RPMI7951 (cell line): ENCODE results near the gene PCSK6. TPM values are rescaled to one million over a fixed set of nuclear protein-coding genes. Genes with fewer than 3 reads are reported as not detected.
"Not testable (repeated sequence)": the region's sequence is repeated elsewhere in the genome, so short reads cannot be mapped to it uniquely, and the experiment has no call there.

Experiments
- DNase-seq: peaks from one replicate; pipeline ENCODE4 v3.0.0-alpha.2; 2012; ENCODE audit warnings: low read depth
- total RNA-seq: library from RNA; depleted of rRNA; stranded (reverse); fragments of >200 nt; shearing (Covaris generic); gene quantifications from 2 replicates; pipeline ENCODE4 v1.2.3, GENCODE V29; 2014

The PCSK6 gene
- total RNA-seq, 1 experiment from 2014 or later: 0.48 TPM

DNA sequence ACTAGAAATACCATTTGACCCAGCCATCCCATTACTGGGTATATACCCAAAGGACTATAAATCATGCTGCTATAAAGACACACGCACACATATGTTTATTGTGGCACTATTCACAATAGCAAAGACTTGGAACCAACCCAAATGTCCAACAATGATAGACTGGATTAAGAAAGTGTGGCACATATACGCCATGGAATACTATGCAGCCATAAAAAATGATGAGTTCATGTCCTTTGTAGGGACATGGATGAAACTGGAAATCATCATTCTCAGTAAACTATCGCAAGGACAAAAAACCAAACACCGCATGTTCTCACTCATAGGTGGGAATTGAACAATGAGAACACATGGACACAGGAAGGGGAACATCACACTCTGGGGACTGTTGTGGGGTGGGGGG is 86.6 kb downstream of the PCSK6 start:
- not testable (repeated sequence) for DNase-seq

GRCh38 chr15:101401286-101401685 is 88.2 kb downstream of the PCSK6 start:
- no peak for DNase-seq

GRCh38 chr15:101399431-101399830 is 90.1 kb downstream of the PCSK6 start:
- no peak for DNase-seq

DNA sequence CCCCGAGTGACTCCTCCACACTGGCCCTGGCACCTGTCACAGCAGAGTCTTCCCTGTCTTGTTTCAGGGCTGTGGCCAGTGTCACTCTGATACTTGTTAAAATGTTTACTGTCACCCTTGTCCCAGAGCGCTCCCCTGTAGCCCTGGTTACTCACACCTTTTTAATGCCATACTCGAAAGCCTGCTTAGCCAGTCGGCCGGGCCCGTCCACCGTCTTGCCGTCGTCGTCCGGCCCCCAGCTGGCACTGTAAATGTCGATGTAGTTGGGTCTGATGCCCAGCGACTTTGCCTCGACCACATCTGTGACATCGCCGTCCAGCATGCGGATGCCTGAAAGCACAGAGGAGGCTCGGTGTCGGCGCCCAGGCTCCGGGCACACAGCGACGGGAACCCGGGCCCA is 91.3 kb downstream of the PCSK6 start:
- no peak for DNase-seq

DNA sequence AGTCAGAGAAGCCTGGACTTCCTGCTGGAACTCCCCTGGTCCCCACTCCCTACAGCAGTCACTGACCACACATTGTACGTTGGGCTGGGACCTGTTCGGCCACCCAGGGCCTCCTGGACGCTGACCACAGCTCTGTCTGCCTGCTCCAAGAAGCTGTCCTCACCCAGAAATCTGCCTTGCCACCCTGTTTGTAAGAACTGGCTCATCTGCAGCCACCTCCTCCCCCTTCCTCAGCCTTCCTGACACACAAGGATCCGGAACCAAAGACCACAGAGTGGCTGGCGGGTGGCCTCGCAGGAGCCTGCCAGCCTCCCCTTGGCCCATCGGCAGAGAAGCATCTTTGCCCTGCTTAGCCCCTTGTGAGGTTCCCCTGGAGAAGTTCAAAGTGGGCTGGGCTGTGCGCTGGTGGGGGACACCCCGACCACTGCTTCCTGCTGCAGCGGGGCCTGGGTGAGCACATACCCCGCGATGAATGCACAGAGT is 91.9 kb downstream of the PCSK6 start:
- DNase-seq: no peak

DNA sequence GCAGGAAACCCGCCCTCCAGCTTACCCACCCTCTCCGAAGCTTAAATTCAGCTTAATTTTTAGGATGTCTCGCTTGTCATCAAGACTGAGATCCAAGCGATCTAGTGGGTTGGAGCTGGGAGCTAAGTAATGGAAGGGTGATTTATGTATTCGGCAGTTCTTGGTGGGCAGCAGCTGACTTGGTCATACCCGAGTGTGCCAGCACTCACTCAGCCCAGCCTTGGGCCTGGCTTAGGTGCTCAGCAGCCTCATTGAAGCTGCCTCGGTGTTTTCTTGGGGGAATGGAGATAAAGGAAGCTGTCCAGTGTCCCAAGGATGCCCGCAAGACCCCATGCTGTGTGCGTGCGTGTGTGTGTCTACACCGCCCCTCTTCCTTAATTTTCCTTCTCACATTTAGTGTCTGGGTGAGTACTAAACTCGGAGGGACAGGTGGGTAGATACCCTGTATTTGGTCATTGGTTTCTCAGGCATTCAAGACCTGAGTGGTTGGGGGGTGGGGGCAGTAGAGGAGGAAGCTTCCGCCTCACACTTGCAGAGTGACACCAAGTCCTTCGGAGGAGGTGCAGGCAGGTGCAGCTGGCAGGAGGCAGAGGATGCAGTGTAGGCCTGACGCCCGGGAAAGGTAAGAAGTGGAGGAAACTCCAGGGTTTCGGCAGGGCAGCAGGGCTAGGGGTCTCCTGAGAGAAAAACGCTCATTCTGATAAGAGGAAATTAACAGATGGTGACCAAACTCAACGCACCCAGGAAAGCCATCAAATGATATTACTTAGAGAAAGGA is 92.8 kb downstream of the PCSK6 start:
- no peak for DNase-seq

GRCh38 chr15:101394654-101395053 is 94.9 kb downstream of the PCSK6 start:
- DNase-seq: no peak

- DNase-seq: no peak
These were observed 95.4 kb downstream of the PCSK6 start for GRCh38 chr15:101394056-101394630.

DNA sequence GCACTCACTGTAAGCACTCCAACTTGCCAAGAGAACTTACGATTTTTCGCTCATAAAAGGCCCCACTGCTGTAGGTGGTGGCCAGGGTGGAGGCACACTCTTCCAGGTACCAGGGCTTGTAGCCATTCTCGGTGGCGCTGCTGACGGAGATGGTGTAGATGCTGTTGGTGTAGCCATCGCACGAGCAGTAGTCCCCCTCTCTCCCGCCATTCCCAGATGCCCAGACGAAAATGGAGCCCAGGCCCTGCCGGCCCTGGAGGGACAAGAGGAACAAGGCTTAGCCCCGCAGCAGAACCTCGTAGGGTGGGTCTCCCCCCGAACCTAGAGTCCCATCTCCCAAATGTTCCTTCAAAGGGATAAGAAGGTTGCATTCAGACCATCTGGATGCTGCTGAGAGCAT is 96.3 kb downstream of the PCSK6 start:
- no peak for DNase-seq

DNA sequence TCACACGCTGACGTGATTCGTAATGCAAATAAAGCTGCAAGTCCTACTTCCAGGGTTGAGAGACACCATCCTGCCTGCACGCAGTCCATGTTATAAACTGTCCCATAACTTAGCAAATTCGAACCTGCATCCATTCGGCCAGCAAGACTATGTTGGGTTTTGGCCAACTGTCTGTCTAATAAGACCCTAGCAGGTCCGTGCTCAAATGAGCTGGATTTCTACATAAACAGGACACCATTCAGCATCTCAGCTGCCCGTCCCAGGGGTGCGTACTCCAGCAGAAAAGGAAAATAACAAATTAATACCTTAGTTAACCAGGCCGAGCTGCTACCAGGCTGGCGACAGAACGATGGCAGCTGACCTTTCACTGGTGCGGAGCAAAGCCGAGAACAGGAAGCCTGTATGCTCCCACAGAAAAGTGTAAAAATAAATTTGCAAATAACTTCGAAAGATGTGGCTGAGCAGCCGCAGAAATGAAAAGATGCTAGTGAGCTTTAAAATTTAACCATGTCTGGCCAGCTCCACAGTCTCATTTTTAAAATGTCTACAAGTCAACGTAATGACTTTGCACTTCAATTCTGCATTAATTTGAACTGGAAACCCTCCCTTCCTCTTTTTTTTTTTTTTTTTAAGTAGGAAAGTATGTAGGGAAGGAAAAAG is 97.4 kb downstream of the PCSK6 start:
- no peak for DNase-seq

- no peak for DNase-seq
These were observed 98.1 kb downstream of the PCSK6 start for GRCh38 chr15:101391431-101391830.

GRCh38 chr15:101390462-101390861 is 99.0 kb downstream of the PCSK6 start:
- no peak for DNase-seq

- no peak for DNase-seq
These were observed 99.4 kb downstream of the PCSK6 start for GRCh38 chr15:101390060-101390459.

DNA sequence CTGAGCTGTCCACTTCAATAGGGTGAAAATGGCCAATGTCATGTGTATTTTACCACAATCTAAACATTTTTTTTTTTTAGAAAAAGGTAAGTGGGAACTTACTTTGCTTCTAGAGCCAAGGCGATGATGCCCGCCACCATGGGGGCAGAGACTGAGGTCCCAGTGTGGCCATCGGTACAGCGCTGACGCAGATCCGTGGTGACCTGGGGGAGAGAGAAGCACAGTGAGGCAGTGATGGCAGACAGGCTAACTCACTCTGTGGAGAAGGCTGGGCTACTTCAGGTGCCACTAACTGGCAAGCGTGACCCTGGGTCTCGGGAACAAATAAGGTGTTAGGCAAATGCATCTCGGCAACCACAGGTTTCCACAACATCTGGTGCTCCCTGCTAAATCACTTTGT is 100.1 kb downstream of the PCSK6 start:
- DNase-seq: no peak

DNA sequence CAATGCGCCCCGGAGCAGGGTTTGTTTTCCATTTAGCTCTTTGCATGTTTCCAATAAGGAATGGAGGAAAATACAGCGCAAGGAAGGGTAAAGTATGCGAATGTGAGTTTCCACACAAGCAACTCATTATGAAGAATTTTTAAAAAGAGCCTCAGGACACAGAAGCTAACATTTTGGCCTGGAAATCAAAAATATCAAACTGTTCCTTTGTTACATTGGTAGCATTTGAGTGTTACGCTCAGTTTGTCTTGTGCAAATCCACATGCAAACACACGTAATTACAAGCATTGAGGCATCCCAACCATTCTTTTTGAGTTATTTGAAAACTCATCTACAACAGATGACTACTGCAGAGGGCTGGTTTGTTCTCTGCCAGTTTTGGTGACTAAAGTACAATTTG is 101.5 kb downstream of the PCSK6 start:
- DNase-seq: no peak

DNA sequence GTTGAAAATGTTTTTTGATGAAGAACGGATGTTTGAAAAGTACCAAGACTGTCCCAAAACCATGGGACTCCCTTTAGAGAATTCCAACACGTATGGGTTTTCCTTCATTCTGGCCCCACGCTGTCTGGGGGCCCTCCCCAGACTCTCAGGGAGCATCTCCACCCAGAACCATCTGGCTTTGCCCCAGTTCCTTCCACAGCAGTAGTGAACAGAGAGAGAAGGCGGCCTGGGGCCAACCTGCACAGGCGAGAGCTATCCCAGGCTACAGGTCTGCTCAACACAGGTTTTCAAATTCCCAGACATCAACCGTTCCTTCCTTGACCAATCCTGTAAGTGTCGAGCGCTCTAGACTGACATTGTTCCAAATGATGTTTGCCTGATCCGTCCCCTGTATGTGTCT is 101.9 kb downstream of the PCSK6 start:
- DNase-seq: no peak

GRCh38 chr15:101386967-101387366 is 102.5 kb downstream of the PCSK6 start:
- DNase-seq: no peak

- no peak for DNase-seq
These were observed 103.5 kb downstream of the PCSK6 start for GRCh38 chr15:101386006-101386405.

DNA sequence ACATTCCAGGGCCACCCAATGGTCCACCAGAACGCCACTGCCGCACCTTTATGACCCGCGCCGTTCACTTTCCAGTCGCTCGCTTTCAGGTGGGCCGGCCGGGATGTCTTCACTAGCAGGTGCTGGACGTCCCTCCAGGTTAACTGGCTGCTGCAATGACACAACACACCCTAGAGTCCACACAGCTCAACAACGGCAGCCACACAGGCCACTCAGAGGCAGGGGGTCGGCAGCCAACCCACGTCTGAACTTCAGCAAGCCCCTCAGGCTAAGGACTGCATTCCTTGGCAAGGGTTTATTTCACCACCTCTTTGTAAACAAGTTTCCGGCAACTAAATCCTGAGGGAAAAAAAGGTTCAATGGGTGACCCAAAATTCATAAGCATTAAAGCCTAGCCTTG is 105.2 kb downstream of the PCSK6 start:
- no peak for DNase-seq

- DNase-seq: no peak
These were observed 107.0 kb downstream of the PCSK6 start for GRCh38 chr15:101382544-101382943.

DNA sequence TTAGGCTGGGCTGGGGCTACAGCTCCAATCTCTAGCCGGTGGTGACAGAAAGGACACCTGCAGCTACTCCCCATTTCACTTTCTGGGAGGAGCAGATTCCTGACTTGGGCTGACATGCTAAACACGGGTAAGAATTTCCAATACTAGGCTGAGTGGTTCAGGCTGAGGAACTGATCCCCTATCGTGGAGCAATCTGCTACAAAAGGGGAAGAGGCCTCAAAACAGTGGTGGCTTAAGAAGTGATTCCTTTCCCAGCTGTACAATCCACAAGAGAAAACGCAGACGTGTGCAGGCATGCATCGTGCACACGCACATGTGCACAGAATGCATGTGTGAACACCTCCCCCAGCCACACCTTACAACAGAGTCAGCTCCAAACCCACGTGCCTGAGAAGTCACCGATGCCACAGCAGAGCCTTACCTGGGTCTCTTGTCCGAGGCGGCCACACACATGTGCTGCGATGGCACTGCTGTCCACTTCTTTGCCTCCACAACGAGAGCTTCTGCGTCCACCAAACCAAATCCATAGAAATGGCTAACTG is 107.8 kb downstream of the PCSK6 start:
- no peak for DNase-seq

GRCh38 chr15:101380146-101380545 is 109.4 kb downstream of the PCSK6 start:
- DNase-seq: no peak

- no peak for DNase-seq
These were observed 109.9 kb downstream of the PCSK6 start for GRCh38 chr15:101379647-101380046.
